ENCODE measurements around the gene PEX14. TPM values are rescaled to one million over a fixed set of nuclear protein-coding genes. Genes with fewer than 3 reads are reported as not detected.

Gene PEX14
- total and polyA plus RNA-seq, 9 of the 15 experiments (the other 6 are each of a cell fraction or from before 2014, with no cell fraction given), result 2.6 to 45.7 (median 22.7) TPM

- no peak for TF ChIP-seq SNIP1 (IDR thresholded peaks at IDR 0.05; ENCODE audit: low read depth)
Observed at GRCh38 chr1:10602936-10603335, 128.2 kb downstream of the PEX14 start (continued).

GRCh38 chr1:10604966-10605365 lies 130.2 kb downstream of the PEX14 start:
- Histone ChIP-seq H4K20me1 (replicated peaks; ENCODE audit: control insufficient read depth, insufficient read depth, low read length) (no peaks in the 10 kb centered on the region), H3K4me2 (ENCODE audit: insufficient read depth, low read length) (no peak overlapping the region), H3K9ac (ENCODE audit: insufficient read depth in 1 of 2, low read depth in 2 of 2, low read length in 2 of 2) (no peak overlapping the region), H3K36me3 (ENCODE audit: control insufficient read depth, insufficient read depth, low read length) (peaks cover 14% of the 10 kb centered on the region; the same call in 1 of the 3 replicates), H3K4me3 (no peak overlapping the region), H2AFZ (ENCODE audit: low read depth, low read length) (no peak overlapping the region), H3K4me1 (replicated peaks in 1 of 2; ENCODE audit: control insufficient read depth in 2 of 2, insufficient read depth in 2 of 2, low read length in 2 of 2) (no peaks in the 10 kb centered on the region), H3K9me1 (ENCODE audit: control insufficient read depth, insufficient read depth, low read length) (no peaks in the 10 kb centered on the region), H3K27ac (ENCODE audit: extremely low read depth, low read depth, low read length) (no peak overlapping the region), H3K79me2 (ENCODE audit: control insufficient read depth, insufficient read depth, low read length) (no peaks in the 10 kb centered on the region), H3K27me3 (ENCODE audit: control insufficient read depth in 2 of 2, insufficient read depth in 2 of 2, low read length in 2 of 2) (no peaks in the 10 kb centered on the region), H3K9me3 (replicated peaks; ENCODE audit: control insufficient read depth, insufficient read depth, low read depth, low read length) (no peaks in the 10 kb centered on the region)
- in situ Hi-C loops (cut with MboI), result no loop called here
- POLR2A ChIA-PET, result interaction anchor here (2.3 kb wide), 1 partner anchor 10 kb away, joined by 6 read pairs; no protein-coding TSS in a partner anchor
- DNase-seq (ENCODE audit: extremely low read depth in 1 of 4, low spot score in 3 of 4), result no peak
- ATAC-seq, result no peak
- 92% methylated on average over 7 of the region's 7 CpGs for WGBS (ENCODE audit: insufficient coverage, low coverage, missing lambda C conversion rate)
- intact Hi-C loops (cut with micrococcal nuclease), result no loop called here
- no TSS peak for BruUV-seq (replicated peaks)
- CTCF ChIA-PET (ENCODE audit: low intra/inter-chr PET ratio), result no interaction called here
- no peak for FAIRE-seq
- TF ChIP-seq STAG1 (CRISPR knock-in tag; IDR thresholded peaks at IDR 0.05; ENCODE audit: borderline replicate concordance) (no peak), ZNF263 (CRISPR knock-in tag; IDR thresholded peaks at IDR 0.05; ENCODE audit: borderline replicate concordance) (no peak), MCM2 (IDR thresholded peaks at IDR 0.05; ENCODE audit: low read depth) (no peak), ZNF778 (CRISPR knock-in tag; IDR thresholded peaks at IDR 0.05) (no peak), TBP (optimal IDR thresholded peaks at IDR 0.05; ENCODE audit: low read depth, low read length) (no peak), GABPB1 (CRISPR knock-in tag; IDR thresholded peaks at IDR 0.05) (no peak), SIRT6 (IDR thresholded peaks at IDR 0.05; ENCODE audit: low read depth, low read length) (no peak), ZNF696 (CRISPR knock-in tag; conservative IDR thresholded peaks at IDR 0.05) (no peak), FOXA1 (IDR thresholded peaks at IDR 0.05; ENCODE audit: borderline replicate concordance) (no peak), FOXM1 (IDR thresholded peaks at IDR 0.05; ENCODE audit: low read depth) (no peak), FOXM1 (CRISPR knock-in tag; IDR thresholded peaks at IDR 0.05; ENCODE audit: low read depth) (no peak), AFF1 (IDR thresholded peaks at IDR 0.05; ENCODE audit: low read depth in 1 of 2, partially characterized antibody in 2 of 2) (no peak), TEAD4 (IDR thresholded peaks at IDR 0.05; ENCODE audit: low read length) (no peak), TEAD4 (CRISPR knock-in tag; IDR thresholded peaks at IDR 0.05; ENCODE audit: borderline replicate concordance) (no peak), GTF3C2 (IDR thresholded peaks at IDR 0.05; ENCODE audit: borderline replicate concordance, extremely low read depth, insufficient read length) (no peak)
